ENCODE measurements around the gene GIGYF2.
"Not testable (repeated sequence)": the region's sequence is repeated elsewhere in the genome, so short reads cannot be mapped to it uniquely, and the experiment has no call there.

The GIGYF2 gene

GRCh38 chr2:232897598-232898408 is 200.7 kb downstream of the GIGYF2 start:
- DNase-seq = no peak

- no peak for DNase-seq
Observed at GRCh38 chr2:232898592-232899543, 201.7 kb downstream of the GIGYF2 start.

GRCh38 chr2:232900811-232901735 is 203.9 kb downstream of the GIGYF2 start:
- DNase-seq = no peak

GRCh38 chr2:232901736-232902578 is 204.8 kb downstream of the GIGYF2 start:
- no peak for DNase-seq

GRCh38 chr2:232903989-232904388 is 206.9 kb downstream of the GIGYF2 start:
- no peak for DNase-seq

GRCh38 chr2:232906867-232907717 is 210.0 kb downstream of the GIGYF2 start:
- DNase-seq = peak; percentile 24 to 74

- not testable (repeated sequence) for DNase-seq
Observed at GRCh38 chr2:232907718-232908085, 210.6 kb downstream of the GIGYF2 start.

GRCh38 chr2:232908695-232909094 is 211.6 kb downstream of the GIGYF2 start:
- no peak for DNase-seq
